ENCODE results near the gene GLT8D2. TPM values are rescaled to one million over a fixed set of nuclear protein-coding genes. Genes with fewer than 3 reads are reported as not detected.

The GLT8D2 gene
- total RNA-seq, 4 donors from 2014 or later = 0.61 to 4.8 (median 2.7) TPM; not detected in 1

GRCh38 chr12:103962493-103962892, 87.5 kb downstream of the GLT8D2 start:
- Histone ChIP-seq H3K4me1 (peaks cover 10 to 38% (median 19%) of the 10 kb centered on the region in 3 donors), H3K36me3 (no peaks in the 10 kb centered on the region), H3K9me3 (no peaks in the 10 kb centered on the region), H3K27me3 (no peaks in the 10 kb centered on the region), H3K27ac (no peak overlapping the region), H3K4me3 (no peak overlapping the region)
- intact Hi-C loops (cut with DNase I) = no loop called here
- DNase-seq = no peak
- TF ChIP-seq CTCF (IDR thresholded peaks at IDR 0.05) (no peak), POLR2A (IDR thresholded peaks at IDR 0.05) (no peak)
- WGBS, 2 donors = 36 to 38% methylated on average over 1 of the region's 1 CpG

- intact Hi-C loops (cut with DNase I) = no loop called here
- TF ChIP-seq POLR2A (IDR thresholded peaks at IDR 0.05) (no peak), CTCF (IDR thresholded peaks at IDR 0.05) (no peak)
- 64 to 67% methylated on average over 7 of the region's 7 CpGs for WGBS, 2 donors
Observed at GRCh38 chr12:103960616-103961227, 89.3 kb downstream of the GLT8D2 start.

GRCh38 chr12:103958621-103959020, 91.4 kb downstream of the GLT8D2 start:
- 45 to 71% methylated on average over 1 of the region's 1 CpG for WGBS, 2 donors
- TF ChIP-seq CTCF (IDR thresholded peaks at IDR 0.05) (no peak), POLR2A (IDR thresholded peaks at IDR 0.05) (no peak)

More at GRCh38 chr12:103960616-103961227, 89.3 kb downstream of the GLT8D2 start:
- Histone ChIP-seq H3K36me3 (no peaks in the 10 kb centered on the region), H3K9me3 (no peaks in the 10 kb centered on the region), H3K4me3 (no peak overlapping the region), H3K27me3 (no peaks in the 10 kb centered on the region), H3K4me1 (peaks cover 16 to 37% (median 18%) of the 10 kb centered on the region in 3 donors), H3K27ac (no peak overlapping the region)
- DNase-seq = no peak

GRCh38 chr12:103957865-103958388, 92.1 kb downstream of the GLT8D2 start:
- Histone ChIP-seq H3K27me3 (no peaks in the 10 kb centered on the region), H3K4me1 (peaks cover 9 to 35% (median 13%) of the 10 kb centered on the region in 3 donors), H3K36me3 (peaks cover 0 to 17% (median 7%) of the 10 kb centered on the region in 3 donors), H3K4me3 (peak overlapping the region in 3 of 4 donors; percentile 81 to 95 (median 82)), H3K27ac (peak overlapping the region; percentile 81 to 95 (median 92)), H3K9me3 (no peaks in the 10 kb centered on the region)
- DNase-seq = no peak
- 83 to 85% methylated on average over 7 of the region's 7 CpGs for WGBS, 2 donors
- intact Hi-C loops (cut with DNase I) = loop anchor here (10.0 kb wide), 1 partner anchor 107 kb away; the partner anchor contains the start of gene HCFC2
- no peak for TF ChIP-seq CTCF (IDR thresholded peaks at IDR 0.05)
- TF ChIP-seq POLR2A (IDR thresholded peaks at IDR 0.05) = no peak

More at GRCh38 chr12:103958621-103959020, 91.4 kb downstream of the GLT8D2 start:
- no peaks in the 10 kb centered on the region for H3K9me3 ChIP-seq
- peaks cover 9 to 37% (median 13%) of the 10 kb centered on the region in 3 donors for H3K4me1 ChIP-seq
- DNase-seq = no peak
- intact Hi-C loops (cut with DNase I) = loop anchor here (10.0 kb wide), 1 partner anchor 106 kb away; the partner anchor contains the start of gene HCFC2
- no peaks in the 10 kb centered on the region for H3K27me3 ChIP-seq
- peaks cover 0 to 10% (median 0%) of the 10 kb centered on the region in 3 donors for H3K36me3 ChIP-seq
- H3K4me3 ChIP-seq = no peak overlapping the region
- peak overlapping the region in 1 of 4 donors; percentile 93 for H3K27ac ChIP-seq

- TF ChIP-seq POLR2A (IDR thresholded peaks at IDR 0.05) (no peak), CTCF (IDR thresholded peaks at IDR 0.05) (no peak)
- Histone ChIP-seq H3K9me3 (no peaks in the 10 kb centered on the region), H3K4me1 (peaks cover 9 to 35% (median 13%) of the 10 kb centered on the region in 3 donors), H3K27me3 (no peaks in the 10 kb centered on the region), H3K4me3 (peak overlapping the region; percentile 52 to 95 (median 82)), H3K36me3 (peaks cover 0 to 30% (median 20%) of the 10 kb centered on the region in 3 donors), H3K27ac (peak overlapping the region; percentile 81 to 95 (median 92))
- DNase-seq = no peak
- intact Hi-C loops (cut with DNase I) = loop anchor here (10.0 kb wide), 1 partner anchor 108 kb away; the partner anchor contains the start of gene HCFC2
- WGBS, 2 donors = 0% methylated on average over 21 to 24 of the region's 31 CpGs
Observed at GRCh38 chr12:103956509-103957027, 93.4 kb downstream of the GLT8D2 start.

Measured in esophagus squamous epithelium (tissue), 5 donors.